GM18907 (cell line): ENCODE data around the gene COL5A1.
"Not testable (repeated sequence)": the region's sequence is repeated elsewhere in the genome, so short reads cannot be mapped to it uniquely, and the experiment has no call there.

Source experiments
- ATAC-seq: cut with Tn5 transposase; IDR thresholded peaks from one replicate; pipeline ENCODE4 v1.9.1; 2021; ENCODE audit warnings: mild to moderate bottlenecking, moderate library complexity; ENCODE audit not compliant: unreplicated experiment

The COL5A1 gene

DNA sequence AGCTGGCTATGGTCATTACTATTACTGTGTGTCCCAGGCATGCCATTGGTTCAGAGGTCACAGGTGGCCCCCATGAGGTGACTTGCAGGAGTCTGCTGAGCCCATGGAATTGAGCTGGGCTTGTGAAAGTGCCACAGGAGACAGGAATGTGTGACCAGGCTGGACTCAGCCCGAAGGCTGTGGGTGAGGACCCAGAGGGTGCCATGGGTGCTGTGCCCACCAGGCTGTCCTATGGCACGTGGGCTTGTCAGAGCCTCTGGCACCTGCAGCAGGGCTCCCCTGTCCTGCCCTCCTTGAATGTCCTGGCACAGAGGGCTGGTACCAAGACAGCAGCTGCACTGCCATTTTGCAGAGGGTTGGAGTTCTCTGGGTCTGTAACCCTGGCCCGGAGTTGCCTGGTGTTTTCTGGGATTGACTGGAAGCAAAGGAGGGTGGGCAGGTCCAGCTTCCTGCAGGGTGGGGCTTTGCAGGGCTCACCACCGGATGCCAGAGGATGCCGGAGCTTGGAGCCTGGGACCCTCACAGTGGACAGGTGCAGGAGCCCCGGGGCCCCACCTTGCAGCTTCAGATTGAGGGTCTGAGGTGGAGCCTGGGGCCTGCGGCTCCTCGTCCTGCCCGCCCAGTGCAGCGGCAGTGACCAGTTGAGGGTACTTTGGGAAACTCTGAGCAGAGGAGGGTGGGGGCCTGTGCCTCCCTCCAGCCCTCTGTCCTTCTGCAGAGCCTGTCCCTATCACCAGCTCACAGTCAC, 14.2 kb downstream of the COL5A1 start:
- no peak for ATAC-seq

DNA sequence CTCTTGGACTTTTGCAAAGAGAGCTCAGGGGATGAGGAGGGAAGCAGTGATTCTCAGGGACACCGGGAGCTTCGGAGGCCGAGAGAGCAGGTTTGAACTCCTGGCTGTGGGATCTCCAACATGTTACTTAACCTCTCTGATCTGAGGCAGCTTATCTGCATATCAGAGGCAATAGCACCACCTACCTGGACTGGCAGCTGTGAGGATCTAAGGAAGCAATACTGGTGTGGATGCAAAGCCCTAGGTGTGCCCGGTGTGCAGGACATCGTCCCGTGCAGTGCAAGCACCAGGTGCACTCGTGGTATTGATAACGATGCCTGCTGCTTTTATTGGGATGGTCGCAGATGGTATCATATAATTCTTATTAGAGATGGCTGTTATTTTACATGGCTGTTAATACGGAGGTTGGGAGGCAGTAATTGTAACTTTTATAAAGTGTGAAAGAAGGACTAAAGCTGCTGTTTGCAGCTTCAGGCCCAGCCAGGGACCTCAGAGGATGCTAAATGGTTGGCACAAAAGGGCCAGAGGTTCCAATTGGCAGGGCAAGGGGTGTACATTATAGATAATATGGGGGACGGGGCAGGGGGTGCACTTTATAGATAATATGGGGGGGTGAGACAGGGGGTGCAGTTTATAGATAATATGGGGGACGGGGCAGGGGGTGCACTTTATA, 14.9 kb downstream of the COL5A1 start:
- no peak for ATAC-seq

DNA sequence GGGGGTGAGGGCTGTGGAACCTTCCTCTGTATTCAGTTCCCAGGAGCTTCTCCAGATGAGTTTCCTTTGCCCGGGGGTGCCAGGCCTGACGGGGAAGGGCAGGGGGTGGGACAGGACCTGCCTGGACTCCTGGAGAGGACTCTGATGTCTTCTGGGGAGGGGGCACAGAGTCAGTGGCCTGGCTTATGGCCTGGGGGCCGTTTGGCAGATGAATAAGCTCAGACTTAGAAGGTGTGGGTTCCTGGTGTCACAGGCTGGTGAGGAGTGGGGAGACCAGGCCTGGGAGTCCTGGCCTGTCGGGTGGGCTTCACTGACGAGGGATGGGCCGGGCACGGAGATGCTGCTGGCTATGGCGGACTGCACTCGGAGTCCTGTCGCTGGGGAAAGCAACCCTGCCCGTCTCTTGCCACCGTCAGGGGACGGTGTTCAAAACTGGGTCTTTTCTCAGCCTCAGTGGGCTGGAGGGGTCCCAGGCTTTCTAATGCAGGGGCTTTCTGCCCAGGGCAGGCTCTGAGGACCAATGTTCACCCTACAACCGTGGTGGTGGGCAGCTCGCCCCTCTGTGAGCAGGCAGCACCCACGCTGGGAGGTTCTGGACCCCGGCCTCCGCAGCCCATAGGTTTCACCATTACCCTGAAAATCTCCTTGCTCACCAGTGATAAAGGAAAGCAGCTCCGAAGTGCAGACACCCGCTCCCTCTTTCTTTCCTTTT, 16.2 kb downstream of the COL5A1 start:
- ATAC-seq: no peak

DNA sequence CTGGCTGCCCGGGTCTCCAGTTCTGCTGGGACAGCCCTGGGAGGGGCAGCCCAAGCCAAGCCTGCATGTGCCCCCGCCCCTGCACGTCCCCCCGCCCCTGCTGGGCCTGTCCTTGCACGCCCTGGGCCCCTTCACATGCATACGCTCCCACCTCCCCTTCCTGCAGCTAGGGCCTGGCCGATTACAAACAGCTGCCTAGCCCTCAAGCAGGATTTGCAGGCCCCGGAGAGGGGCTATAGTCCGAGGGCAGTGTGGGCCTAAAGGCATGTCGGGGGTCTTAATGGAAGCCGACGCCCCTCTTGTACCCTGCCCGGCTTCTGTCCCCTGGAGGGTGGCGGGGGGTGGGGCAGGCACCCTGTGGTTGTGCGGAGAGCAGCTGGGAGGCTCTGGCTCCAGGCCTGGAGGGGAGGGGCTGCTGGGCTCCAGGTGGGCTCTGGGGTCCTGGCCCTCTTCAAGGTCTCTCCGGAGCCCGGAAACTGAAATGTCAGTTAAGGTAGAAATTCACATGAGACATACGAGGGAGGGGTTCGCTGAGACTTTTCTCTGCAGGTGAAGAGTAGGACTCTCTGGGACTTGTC, 16.9 kb downstream of the COL5A1 start:
- ATAC-seq: no peak

DNA sequence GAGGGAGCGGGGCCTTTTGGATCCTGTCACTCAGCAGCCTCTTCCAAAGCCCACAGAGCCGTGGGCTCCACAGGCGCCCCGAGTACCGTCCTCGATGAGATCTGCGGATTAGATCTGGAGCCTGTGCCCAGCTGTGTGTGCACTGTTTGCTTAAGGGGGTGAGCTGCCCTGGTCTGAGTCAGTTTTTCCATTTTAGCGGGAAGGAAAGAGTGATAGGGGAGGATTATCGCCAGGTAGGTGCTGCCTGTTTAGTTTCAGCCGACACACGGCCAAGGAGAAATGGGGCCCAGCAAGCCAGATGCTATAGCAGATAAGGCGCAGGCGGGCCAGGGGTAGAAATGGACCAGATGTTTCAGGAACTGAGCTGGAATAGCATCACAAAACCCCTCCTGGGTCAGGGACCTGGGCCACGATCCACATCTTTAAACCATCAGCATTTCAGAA, 18.1 kb downstream of the COL5A1 start:
- no peak for ATAC-seq

DNA sequence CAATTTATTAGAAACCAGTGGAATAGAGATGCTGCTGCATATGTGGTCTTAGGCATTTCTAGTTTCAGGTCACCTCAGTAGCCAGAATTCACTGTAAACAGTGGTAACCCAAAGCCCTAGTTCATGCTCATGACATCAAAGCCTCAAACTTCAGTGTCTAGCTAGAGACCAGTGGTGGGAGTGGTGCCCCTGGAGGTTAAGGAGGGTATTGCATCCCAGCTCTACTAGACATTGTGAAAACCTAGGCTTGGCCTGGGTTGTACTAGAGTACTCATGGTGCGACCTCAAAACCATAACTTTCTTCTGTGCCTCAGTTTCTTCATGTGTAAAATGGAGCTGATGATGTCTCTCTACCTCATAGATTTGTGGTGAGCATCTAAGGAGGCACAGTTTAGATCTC, 18.8 kb downstream of the COL5A1 start:
- no peak for ATAC-seq

DNA sequence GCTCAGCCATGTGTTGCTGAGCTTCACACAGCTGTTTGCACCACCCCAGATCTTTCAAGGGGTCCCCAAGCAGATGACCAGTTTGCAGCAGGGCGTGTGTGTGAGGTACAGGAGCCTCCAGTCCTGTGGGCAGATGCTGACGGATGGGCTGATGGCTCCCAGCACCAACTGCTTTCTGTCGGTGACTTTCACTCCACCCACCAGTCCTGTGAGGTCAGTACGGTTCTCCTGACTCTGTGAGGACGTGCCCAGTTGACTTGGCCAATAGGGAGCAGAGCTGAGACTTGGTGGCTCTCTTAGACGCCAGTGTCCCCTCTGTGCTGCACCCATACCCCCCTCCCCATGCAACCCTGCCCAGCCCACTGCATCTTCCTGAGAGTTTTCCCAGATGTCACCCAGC, 19.7 kb downstream of the COL5A1 start:
- no peak for ATAC-seq

DNA sequence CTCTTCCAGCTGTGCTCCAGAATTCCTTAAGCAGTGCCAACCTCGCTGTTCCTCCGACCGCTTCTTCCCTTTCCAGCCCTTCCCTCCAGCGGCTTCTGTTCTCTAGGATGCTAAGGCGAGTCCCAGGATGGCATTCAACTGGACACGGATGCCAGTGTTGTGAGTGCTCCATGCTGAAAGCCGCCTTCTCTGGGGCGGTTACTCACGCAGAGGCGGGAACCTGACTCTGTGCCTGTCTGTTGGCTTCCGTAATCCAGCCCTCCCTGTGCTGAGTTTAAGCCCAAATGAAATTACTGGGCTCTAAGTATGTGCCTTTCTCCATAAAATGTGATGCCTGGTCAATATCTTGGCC, 20.2 kb downstream of the COL5A1 start:
- ATAC-seq: no peak

DNA sequence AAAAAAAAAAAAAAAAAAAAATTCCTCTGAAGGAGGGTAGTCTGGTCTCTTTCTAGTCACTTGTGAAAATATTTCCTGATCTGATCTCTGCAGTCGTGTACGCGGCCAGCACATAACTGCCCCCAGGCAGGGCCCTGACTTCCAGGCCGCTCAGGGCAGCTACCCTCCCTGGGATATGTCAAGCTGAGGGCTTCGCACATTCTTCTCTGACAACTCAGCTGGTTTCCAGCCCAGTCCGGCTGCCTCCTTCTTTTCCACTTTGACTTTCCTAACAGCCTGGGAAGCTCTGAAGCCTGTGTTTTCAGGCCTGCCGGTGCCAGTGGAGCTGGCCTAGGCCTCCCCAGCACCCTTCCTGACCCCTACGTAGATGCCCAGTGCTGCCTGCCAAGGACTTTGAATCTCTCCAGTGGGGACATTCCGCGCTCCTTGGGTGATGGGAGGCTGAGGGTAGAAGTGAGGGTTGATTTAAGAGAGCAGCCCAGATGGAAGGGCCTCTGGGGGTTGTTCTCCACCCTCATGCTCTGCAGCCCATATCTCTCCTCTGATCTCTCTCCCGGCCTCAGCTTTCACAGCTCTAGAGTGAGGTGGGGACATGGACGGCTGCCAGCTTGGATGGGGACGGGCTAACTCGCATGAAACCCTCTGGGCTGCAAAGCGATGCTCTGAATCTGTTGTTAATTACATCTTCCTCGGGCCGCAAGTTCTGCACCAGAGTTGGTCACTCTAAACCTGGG, 20.7 kb downstream of the COL5A1 start:
- ATAC-seq: no peak

DNA sequence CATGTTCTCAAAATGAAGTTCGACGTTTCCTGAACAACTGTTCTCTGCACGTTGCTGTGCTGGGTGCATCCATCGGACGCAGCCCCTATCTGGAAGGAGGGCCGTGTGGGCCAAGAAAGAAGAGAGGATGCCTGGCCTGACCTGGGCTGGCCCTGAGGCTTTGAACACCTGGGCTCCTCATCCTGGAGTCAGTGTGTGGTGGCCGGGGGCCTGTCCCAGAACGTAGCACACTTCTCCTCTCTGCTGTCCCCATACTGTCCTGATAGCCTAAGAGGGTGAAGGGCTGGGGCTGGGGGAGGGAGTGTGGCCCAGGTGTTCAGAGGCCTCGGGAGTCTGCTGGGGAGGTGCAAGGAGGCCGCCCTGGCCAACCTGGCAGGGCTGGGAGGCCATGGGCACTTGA, 21.5 kb downstream of the COL5A1 start:
- ATAC-seq: no peak

DNA sequence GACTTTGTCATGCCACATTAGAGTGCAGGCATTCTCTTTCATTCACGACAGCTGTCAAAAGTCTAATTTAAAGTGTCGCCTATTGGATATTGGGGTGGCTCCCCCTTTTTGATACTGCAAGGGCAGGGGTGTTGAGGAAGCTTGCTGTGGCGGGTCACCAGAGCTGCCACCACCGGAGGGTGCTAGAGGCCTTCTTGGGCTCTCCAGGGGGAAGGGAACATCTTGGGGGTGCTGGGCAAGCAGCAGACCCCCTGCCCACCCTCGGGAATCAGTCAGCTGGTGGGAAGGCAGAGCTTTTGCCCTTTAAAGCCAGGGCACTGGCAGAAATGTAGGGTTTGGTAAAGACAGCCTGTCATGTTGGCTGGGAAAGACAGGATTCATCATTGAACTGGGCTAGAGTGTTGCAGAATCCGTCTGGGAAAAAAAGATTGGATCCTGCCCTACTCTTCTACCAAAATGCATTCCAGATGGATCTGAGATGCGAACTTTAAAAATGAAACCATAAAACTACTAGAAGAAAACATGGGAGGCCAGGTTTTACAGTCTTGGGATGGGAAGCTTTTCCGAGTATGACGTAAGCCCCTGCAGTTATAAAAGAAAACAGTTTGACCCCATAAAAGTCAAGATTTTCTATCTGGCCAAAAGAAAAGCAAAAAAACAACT, 22.3 kb downstream of the COL5A1 start:
- no peak for ATAC-seq

DNA sequence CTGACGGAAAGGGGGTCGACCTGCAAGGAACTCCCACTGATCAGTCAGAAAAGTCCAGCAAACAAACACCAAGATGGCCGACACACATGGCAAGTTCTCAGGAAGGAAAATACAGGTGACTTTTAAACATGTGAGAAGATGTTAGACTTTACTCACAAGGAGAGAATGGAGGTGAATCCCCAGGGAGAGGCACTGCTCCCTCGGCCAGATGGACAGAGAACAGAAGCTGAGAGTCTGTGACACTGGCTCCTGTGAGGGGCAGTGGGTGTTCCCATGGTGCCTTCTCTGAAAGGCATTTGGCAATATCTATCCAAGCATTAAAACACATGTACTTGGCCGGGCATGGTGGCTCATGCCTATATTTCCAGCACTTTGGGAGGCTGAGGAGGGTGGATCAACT, 22.8 kb downstream of the COL5A1 start:
- no peak for ATAC-seq

DNA sequence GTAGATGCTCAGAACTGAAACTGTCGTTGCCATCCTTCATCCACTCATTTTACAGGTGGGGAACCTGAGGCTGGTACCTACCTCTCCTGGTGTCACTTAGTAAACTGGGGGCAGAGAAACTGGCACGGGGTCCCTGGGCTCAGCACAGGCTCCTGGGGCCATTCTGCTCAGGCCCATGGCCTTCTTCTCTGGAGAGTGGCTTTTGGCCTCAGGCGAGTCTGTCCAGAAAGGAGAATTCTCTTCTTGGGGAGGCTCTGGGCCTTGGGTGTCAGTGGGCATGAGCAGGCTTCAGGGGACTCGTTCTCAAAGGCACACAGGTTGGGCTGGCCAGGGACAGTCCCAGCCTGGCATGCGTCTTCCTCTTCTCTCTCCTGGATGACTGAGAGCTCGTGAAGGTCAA, 24.6 kb downstream of the COL5A1 start:
- ATAC-seq: no peak

DNA sequence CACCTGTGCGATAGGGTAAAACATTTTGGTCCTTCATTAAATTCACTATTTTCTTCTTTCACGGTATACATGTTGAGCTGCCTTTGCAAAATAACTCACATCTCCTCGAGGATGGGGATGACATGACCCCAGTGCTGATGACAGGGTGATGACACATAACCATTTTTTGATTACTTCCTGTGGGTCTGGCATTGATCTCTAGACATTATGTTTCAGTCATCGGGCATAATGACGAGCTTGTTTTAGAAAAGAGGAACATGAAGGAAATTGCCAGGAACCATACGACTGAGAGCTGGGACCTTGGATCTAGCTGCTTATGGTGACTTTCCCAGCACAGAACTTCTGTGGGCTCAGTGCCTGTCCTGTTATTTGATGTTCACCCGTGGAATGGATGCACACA, 25.2 kb downstream of the COL5A1 start:
- ATAC-seq: no peak

DNA sequence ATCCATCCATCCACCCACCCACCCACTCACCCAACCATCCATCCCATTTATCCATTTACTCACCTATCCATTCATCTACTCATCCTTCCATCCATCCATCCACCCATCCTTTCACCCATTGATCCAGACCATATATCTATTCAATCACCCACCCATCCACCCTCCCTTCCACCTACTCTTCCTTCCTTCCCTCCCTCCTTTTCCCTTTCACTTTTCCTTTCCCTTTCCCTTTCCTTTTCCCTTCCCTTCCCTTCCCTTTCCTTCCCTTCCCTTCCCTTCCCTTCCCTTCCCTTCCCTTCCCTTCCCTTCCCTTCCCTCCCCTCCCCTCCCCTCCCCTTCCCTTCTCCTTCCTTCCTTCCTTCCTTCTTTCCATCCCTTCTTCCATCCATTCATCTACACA, 27.4 kb downstream of the COL5A1 start:
- ATAC-seq: not testable (repeated sequence)

DNA sequence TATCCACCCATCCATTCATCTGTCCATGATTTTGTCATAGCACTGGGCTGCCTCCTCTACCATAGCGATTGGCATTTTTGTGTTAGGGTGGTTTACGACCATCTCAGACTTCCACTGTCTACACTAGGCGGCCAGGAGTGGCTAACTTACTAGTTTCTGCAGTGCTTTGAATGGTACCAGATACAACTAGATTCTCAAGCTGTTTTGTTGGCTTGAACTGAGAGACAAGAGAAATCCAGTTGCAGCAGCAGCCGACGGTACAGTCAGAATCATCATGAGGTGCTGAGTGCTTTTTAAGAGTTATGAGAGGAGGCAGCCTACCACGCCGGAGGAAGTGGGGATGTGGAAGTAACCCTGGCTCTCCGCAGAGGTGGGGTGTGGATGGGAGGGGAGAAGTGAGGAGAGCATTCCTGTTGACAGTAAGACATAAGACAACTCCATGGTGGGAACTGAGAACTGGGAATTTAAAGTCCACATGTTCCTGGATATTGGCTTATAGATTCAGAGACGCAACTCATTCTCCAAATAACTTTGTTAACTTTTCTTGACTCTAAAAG, 27.9 kb downstream of the COL5A1 start:
- ATAC-seq: no peak

DNA sequence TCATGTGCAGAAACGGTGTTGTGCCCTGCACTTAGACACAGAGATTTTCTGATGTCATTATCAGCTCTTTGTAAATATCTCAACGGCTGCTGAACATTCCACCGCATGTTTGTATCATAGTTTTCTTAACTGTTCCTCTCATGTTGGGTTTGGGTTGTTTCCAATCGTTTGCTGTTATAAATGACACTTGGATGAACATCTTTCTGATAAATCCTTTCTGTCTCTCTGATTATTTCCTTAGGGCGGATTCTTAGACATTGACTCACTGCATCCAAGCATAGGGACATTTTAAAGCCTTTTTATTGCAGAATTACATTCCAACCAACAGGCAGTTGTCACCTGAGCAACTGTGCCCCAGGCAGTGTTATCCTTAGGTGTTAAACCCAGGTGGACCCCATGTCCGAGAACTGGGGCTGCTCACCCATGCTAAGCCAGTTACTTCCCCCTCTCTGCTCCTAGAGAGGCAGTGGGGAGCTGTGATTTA, 28.5 kb downstream of the COL5A1 start:
- ATAC-seq: no peak

DNA sequence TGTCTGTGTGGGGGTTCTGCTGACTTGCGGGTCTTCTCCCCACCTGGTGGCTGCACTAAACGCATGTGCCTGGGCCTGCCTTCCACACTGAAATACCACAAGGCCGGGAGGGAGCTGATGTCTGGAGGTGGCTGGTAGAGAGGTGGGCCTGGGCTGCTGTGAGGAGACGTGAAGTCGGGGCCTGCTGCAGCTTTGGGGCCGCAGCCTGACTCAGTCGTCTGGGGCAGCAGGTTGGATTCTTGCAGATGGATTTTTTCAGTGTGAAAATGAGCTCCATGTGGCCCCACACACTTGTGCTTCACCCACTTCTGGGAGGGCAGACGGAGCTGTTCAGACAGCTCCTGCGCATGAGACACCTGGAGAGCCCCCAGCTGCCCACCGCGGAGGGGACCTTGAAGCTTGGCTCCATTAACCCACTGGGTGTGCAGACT, 29.3 kb downstream of the COL5A1 start:
- no peak for ATAC-seq

DNA sequence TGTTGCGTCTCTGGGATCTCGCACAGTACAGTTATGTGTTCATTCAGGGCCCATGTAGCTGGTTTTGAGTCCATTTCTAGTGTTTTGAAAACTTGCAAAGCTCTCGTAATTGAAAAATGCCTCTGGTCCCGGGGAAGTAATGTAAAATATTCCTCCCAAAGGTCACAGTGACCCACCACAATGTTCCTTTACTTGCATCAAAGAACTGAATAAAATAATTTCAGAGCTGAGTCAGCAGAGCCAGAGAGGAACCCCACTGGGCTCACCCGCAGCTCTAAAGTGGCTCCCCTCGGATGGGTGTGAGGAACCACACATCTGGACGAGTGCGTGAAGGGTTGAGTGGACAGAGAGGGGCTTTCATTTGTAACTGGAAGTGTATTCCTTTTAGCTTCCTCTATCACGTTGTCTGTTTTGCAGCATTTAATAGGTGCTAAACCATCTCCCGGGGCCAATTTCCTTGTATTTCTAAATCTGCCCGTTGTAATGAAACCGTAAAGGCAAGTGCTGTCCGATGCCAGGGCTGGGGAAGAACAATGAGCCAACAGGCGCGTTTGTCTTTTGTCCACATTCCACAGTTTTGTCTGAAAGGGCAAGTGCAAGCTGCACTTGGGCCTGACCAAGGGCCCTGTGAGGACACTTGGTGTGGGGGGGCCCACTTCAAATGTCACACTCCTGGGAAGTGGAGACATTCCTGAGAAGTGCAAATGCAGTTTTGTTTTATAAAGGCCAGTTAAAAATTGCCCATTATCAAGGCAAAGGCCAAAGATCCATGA, 29.9 kb downstream of the COL5A1 start:
- no peak for ATAC-seq
